LNCaP clone FGC (cell line): ENCODE results near the gene APLF.

Experiments used
- DNase-seq: peaks from one replicate; pipeline ENCODE4 v3.0.0-alpha.2; 2011; ENCODE audit warnings: low read depth
- H3K4me3 ChIP-seq: 2 replicates; pipeline ENCODE4 v1.5.1; 2011; ENCODE audit warnings: mild to moderate bottlenecking, low read depth, low read length, control low read depth
- CTCF ChIP-seq: IDR thresholded peaks from 2 replicates; pipeline ENCODE4 v1.5.1; 2012; ENCODE audit warnings: mild to moderate bottlenecking; ENCODE audit not compliant: control insufficient read depth, insufficient read depth; ENCODE audit errors: extremely low read depth

The APLF gene

GRCh38 chr2:68475110-68475509 is 7.7 kb downstream of the APLF start:
- H3K4me3 ChIP-seq = no peak overlapping the region
- no peak for TF ChIP-seq CTCF
- peak; percentile 27 for DNase-seq

GRCh38 chr2:68475576-68475975 is 8.2 kb downstream of the APLF start:
- DNase-seq = no peak
- H3K4me3 ChIP-seq = no peak overlapping the region
- no peak for TF ChIP-seq CTCF

- DNase-seq = no peak
- no peak for TF ChIP-seq CTCF
- H3K4me3 ChIP-seq = no peak overlapping the region
These were observed 9.1 kb downstream of the APLF start for GRCh38 chr2:68476454-68476853.

- TF ChIP-seq CTCF = no peak
- DNase-seq = no peak
These were observed 11.3 kb downstream of the APLF start for GRCh38 chr2:68478688-68479087.

GRCh38 chr2:68482296-68482820 is 15.0 kb downstream of the APLF start:
- no peak for TF ChIP-seq CTCF
- no peak overlapping the region for H3K4me3 ChIP-seq
- DNase-seq = no peak

More at GRCh38 chr2:68478688-68479087, 11.3 kb downstream of the APLF start:
- no peak overlapping the region for H3K4me3 ChIP-seq

- H3K4me3 ChIP-seq = no peak overlapping the region
- DNase-seq = no peak
These were observed 15.6 kb downstream of the APLF start for GRCh38 chr2:68483011-68483410.

More at GRCh38 chr2:68483011-68483410, 15.6 kb downstream of the APLF start:
- TF ChIP-seq CTCF = no peak
